ENCODE measurements around the gene SRRM3. TPM values are rescaled to one million over a fixed set of nuclear protein-coding genes. Genes with fewer than 3 reads are reported as not detected.

Gene SRRM3
- total RNA-seq, 4 donors from 2014 or later: 8.0 to 22.4 (median 10.8) TPM

DNA sequence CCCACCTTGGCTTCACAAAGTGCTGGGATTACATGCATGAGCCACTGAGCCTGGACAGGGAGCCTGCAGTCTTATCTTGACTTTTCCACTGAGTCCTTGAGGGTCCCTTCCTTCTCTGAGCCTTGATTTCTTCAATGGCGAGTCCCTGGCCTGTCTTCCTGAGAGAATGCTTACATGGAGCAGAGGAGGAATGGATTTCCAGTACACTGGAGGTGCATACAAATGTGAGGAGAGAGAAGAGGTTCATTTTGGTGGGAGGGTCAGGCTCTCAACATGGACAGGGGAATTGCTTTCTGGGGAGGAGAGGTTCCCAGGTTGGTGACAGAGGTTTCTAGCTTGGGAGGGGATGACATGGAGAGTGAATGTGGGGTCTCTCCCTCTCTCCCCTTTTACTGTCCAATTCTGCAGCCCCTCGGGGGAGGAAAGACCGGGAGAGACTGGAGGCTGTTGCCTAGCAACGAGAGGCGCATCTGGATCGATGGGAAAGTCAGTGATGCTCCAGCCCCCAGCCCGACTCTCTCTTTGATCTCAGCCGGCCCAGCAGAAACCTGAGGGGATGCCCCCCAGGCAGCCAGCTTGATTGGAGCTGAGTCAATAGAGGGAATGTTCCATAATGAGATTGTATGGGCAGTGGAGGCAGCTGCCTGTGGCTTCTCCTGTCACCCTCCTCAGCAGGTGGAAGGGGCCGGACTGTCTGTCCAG, 14.8 kb downstream of the SRRM3 start:
- H3K9me3 ChIP-seq: no peaks in the 10 kb centered on the region
- no peaks in the 10 kb centered on the region for H3K36me3 ChIP-seq
- peaks cover 0 to 4% (median 0%) of the 10 kb centered on the region in 3 donors for H3K4me1 ChIP-seq
- H3K27me3 ChIP-seq: peaks cover 0 to 67% (median 0%) of the 10 kb centered on the region in 4 donors
- H3K27ac ChIP-seq: no peak overlapping the region
- no peak overlapping the region for H3K4me3 ChIP-seq
- intact Hi-C loops (cut with DNase I): no loop called here
- DNase-seq: no peak
- TF ChIP-seq, protein P1, sequence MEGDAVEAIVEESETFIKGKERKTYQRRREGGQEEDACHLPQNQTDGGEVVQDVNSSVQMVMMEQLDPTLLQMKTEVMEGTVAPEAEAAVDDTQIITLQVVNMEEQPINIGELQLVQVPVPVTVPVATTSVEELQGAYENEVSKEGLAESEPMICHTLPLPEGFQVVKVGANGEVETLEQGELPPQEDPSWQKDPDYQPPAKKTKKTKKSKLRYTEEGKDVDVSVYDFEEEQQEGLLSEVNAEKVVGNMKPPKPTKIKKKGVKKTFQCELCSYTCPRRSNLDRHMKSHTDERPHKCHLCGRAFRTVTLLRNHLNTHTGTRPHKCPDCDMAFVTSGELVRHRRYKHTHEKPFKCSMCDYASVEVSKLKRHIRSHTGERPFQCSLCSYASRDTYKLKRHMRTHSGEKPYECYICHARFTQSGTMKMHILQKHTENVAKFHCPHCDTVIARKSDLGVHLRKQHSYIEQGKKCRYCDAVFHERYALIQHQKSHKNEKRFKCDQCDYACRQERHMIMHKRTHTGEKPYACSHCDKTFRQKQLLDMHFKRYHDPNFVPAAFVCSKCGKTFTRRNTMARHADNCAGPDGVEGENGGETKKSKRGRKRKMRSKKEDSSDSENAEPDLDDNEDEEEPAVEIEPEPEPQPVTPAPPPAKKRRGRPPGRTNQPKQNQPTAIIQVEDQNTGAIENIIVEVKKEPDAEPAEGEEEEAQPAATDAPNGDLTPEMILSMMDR (IDR thresholded peaks at IDR 0.05): no peak
- no peak for TF ChIP-seq POLR2A (IDR thresholded peaks at IDR 0.05)
- 25 to 30% methylated on average over 5 to 6 of the region's 9 CpGs for WGBS, 2 donors

DNA sequence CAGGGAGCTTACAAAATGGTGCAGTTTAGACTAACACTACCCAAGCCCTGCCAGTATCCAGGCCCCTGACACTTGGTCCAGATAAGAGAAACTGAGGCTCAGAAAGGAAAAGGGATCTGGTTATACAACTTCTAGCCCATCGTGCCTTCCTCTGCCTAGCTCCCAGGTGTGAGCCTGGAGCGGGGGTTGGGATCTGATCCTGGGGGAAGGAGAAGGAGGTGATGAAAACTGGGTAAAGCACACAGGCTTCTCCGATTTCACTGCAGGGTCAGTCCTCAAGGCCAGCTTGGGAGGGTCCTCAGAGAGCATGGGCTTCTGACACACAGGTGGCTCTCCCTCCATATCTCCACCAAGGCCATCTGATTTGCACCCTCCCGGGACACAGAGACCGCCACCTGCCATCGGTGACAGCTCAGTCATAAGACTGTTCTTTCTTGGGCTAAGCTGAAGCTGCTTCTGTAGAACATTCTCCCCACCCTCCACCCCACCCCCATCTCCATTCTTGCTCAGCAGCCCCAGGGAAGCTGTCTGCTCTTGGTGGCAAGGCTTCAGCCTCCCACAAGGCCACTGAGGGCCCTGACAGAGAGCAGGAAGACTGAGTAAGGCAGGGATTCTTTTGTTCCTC, 16.4 kb downstream of the SRRM3 start:
- no peaks in the 10 kb centered on the region for H3K9me3 ChIP-seq
- peaks cover 0 to 4% (median 0%) of the 10 kb centered on the region in 3 donors for H3K4me1 ChIP-seq
- H3K27ac ChIP-seq: no peak overlapping the region
- no peak overlapping the region for H3K4me3 ChIP-seq
- 27 to 42% methylated on average over 4 to 5 of the region's 6 CpGs for WGBS, 2 donors
- intact Hi-C loops (cut with DNase I): no loop called here
- no peak for DNase-seq
- no peaks in the 10 kb centered on the region for H3K36me3 ChIP-seq
- TF ChIP-seq POLR2A (IDR thresholded peaks at IDR 0.05): no peak
- TF ChIP-seq, protein P1 (IDR thresholded peaks at IDR 0.05): no peak
- peaks cover 0 to 81% (median 0%) of the 10 kb centered on the region in 4 donors for H3K27me3 ChIP-seq

DNA sequence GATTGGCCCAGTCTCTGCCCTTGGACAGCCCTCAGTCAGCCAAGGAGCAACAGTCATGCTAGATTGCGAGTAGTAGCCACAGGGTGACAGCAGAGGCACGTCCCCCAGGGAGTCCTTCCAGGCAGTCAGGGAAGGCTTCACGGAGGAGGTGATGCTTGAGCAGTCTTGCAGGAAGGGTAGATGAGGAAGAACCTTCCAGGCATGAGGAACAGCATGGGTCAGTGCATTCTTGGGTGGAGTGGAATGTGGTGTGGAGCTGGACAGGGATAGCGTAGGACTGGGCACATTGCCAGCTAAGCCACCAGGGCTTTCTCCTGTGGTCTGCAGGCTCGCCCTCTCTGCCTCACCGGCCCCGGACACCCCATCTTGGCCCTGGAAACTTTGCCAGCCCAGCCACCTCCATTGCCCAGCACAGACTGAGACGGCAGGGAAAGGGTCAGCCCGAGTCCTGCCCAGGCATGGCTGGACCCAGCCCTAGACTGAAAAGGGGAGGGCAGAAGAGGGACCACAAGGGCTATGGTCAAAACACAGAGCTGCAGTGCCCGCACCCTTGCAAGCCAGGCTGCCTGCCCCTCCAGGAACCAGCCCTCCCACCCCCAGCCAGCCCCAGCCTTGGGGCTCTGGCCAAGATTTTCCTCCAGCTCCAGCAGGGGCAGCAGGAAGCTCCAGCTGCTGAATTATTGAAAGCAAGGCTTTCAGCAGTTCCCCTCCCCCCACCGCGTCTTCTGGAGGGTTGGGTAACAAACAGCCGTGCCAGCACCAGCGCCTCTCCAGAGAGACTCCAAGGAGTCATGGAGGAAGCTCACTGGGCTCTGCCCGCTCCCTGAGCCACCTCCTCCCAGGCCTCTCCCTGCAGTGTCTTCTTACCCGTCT, 18.7 kb downstream of the SRRM3 start:
- 21 to 26% methylated on average over 10 to 14 of the region's 16 CpGs for WGBS, 2 donors
- TF ChIP-seq, protein P1 (IDR thresholded peaks at IDR 0.05): no peak
- no peak for TF ChIP-seq POLR2A (IDR thresholded peaks at IDR 0.05)
- no peak for DNase-seq
- Histone ChIP-seq H3K9me3 (no peaks in the 10 kb centered on the region), H3K27me3 (peaks cover 0 to 86% (median 0%) of the 10 kb centered on the region in 4 donors), H3K27ac (no peak overlapping the region), H3K36me3 (no peaks in the 10 kb centered on the region), H3K4me3 (no peak overlapping the region), H3K4me1 (peaks cover 0 to 4% (median 0%) of the 10 kb centered on the region in 3 donors)
- intact Hi-C loops (cut with DNase I): no loop called here

DNA sequence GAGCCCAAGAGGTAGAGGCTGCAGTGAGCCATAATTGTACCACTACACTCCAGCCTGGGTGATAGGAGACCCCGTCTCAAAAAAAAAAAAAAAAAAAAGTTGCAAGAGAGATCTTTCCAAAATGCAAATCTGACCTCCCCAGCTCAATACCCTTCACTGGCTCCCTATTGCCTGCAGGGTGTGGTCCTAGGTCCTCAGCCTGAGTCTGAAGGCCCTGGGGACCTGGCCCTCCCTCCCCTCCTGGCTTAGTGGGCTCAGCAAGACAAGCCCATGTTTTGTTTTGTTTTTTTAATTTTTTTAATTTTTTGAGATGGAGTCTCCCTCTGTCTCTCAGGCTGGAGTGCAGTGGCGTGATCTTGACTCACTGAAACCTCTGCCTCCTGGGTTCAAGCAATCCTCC, 20.6 kb downstream of the SRRM3 start:
- no peak for TF ChIP-seq POLR2A (IDR thresholded peaks at IDR 0.05)
- TF ChIP-seq, protein P1 (IDR thresholded peaks at IDR 0.05): no peak
- Histone ChIP-seq H3K4me1 (peaks cover 0 to 4% (median 0%) of the 10 kb centered on the region in 3 donors), H3K9me3 (no peaks in the 10 kb centered on the region), H3K4me3 (no peak overlapping the region), H3K27ac (no peak overlapping the region), H3K36me3 (no peaks in the 10 kb centered on the region), H3K27me3 (peaks cover 0 to 89% (median 0%) of the 10 kb centered on the region in 4 donors)
- intact Hi-C loops (cut with DNase I): no loop called here
- DNase-seq: no peak
- 50 to 78% methylated on average over 2 of the region's 2 CpGs for WGBS, 2 donors

Data from esophagus squamous epithelium (tissue), 5 donors.